Stimulated activated CD4-positive, alpha-beta T cell treated with anti-CD3 and anti-CD28 coated beads, Interleukin-2, amount 100 ng/mL, for 4 hours (primary cell): ENCODE measurements around the gene APBA2.

Source experiments
- DNase-seq: peaks from one replicate; pipeline ENCODE4 v3.0.0-alpha.2; 2020; ENCODE audit warnings: low read depth

The APBA2 gene

DNA sequence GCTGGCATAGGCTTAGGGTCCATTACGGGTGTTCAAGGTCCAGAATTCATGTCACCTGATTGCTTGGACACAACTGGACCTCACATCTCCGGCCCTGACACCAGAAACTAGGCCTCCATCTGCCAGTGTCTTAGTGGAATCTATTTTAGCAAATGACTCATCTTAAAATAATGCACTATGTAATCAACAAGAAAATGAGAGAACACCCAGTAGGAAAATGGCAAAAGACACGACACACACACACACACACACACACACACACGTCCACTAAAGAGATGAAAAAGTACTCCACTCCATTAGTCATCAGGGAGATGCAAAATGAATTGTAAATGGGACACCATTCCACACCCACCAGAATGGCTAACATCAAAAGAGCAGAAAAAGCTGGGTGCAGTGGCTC lies 11.2 kb downstream of the APBA2 start:
- DNase-seq = no peak

DNA sequence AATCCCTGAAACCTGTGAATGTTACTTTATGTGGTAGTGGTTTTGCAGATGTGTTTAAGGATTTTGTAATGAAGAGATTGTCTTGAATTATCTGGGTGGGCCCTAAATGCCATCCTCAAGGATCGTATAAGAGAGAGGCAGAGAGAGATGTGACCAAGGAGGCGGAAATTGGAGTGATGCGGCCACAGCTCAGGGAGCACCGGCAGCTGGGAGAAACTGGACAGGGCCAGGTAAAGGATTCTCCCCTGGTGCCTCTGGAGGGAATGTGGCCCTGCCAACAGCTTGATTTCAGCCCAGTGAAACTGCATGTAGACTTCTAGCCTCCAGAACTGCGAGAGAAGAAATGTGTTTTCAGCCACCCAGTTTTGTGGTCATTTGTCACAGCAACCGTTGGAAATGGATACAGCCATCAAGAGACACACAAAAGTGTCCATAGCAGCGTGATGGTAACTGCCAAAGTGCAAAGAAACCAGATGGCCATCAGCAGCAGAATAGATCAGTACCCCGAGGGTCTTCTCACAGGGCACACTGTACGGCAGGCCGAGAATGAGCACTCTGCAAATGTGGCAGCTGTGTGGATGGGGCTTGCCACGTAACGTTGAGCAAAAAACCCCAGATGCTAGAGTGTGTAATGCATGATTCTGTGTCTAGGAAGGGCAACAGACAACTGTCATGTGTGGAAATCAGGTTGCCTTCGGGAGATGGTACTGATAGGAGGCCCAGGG lies 12.2 kb downstream of the APBA2 start:
- no peak for DNase-seq

DNA sequence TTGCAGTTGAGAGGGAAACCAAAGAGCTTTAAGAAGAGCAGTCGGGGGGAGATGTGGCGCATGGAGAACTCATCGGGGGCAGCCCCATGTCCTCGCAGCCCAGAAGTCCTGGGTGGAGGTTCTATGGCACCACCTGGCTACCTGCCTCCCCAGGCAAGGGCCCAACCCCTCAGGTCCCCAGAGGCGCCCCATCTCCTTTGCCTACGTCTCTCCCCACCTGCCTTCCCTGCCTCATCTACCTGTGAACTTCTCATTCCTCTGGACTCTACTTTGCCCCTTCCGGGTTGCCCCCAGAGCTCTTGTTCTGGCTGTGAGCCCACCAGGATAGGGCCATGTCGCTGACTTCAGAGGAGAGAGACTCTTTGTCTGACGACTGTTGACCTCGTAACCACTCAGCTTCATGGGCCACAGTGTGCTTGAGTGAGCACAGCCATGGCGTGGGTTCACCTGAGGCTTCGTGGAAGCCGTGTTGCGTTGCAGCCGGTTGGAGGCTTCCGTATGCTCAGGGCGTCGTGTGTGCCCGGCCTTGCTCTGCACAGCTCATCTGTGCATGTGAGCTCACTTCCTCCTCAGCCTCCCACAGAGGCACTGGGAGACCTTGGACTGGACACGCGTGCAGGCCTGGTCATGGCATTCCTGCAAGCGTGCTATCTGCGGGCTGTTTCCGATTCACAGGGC lies 13.4 kb downstream of the APBA2 start:
- DNase-seq = no peak

DNA sequence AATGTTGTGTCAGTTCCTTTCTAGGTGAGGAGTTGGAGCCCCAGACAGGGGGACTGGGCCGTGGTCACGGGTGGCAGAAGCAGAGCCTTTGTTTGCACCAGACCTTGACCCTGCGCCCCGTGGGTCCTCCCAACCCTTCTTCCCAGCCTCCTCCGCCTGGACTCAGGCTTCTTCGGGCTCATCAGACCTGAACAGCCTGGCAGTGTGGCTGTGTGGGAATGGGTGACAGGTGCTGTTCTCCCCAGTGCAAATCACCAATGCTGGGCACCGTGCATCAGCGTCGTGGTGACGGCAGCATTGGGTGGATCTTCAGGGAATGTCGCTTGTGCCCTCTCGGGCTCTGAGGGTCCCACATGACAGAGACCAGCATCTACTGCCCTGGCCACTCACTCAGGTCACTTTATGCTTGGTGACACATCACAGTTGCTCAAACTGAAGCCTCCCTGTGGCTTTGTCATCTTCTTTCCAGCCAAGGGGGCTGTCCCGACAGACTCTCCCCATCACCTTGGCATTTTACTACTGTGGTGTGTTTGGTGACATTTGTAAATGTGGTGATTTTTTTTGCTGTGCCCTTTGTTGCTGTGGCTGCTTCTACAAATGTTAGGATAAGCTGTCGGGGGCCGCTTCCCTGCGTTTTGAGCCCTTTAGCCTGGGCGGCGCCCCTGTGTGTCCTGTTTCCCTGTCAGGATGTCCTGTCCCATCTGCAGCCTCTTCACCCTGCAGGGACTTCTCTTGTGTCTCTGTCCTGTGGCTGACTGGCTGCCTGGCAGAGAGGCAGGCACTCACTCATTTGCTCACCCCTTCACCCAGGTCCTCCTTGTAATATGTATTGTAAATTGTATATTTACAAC lies 14.5 kb downstream of the APBA2 start:
- DNase-seq = no peak

DNA sequence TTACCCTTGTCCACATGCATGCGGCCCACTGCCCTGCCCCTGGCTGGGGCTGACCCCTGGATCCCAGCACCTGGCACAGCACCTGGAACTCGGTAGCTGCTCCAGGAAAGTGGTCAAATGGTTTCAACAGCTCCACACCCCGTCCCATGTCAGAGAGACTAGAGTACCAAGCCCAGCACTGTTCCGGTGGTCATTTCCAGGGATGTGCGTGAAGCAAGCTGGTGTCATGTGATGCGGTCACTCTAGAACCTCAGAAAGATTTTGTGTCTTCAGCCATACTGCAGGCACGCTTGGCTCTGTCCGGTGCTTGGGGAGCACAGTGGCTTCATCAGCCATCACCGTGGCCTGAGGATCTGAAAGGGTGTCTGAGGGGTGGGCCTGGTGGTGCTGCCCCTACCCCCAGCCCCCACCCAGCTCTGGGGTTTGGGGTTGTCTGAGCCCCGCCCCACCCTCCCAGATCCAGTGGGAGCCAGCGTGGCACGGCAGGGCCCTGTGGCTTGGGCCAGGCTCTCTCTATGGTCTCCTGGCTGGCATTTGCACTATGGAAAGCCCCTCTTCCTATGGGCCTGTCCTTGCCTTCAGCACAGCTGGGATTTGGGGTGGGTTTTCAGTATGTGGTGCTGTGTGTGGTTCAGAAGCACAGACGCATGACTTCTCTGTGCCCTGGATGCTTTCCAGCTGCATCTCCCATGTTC lies 15.3 kb downstream of the APBA2 start:
- DNase-seq = no peak

DNA sequence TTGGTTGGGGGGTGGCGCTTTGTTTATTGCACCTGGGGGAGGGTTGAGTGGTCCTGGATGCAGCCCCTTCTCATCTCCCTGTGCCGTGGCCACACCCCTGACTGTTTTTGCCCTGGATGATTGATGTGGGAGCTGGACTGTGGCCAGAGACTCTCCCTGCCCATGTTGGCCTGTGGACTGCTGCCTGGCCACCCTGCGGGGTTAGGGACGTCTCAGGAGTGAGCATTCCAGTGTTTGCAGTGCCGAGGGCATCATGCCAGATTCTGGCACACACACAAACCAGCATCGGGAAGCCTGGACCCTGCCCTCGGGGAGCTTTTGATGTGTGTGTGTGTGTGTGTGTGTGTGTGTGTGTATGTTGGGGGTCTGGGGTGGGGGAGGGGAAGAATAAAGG lies 15.8 kb downstream of the APBA2 start:
- DNase-seq = no peak

DNA sequence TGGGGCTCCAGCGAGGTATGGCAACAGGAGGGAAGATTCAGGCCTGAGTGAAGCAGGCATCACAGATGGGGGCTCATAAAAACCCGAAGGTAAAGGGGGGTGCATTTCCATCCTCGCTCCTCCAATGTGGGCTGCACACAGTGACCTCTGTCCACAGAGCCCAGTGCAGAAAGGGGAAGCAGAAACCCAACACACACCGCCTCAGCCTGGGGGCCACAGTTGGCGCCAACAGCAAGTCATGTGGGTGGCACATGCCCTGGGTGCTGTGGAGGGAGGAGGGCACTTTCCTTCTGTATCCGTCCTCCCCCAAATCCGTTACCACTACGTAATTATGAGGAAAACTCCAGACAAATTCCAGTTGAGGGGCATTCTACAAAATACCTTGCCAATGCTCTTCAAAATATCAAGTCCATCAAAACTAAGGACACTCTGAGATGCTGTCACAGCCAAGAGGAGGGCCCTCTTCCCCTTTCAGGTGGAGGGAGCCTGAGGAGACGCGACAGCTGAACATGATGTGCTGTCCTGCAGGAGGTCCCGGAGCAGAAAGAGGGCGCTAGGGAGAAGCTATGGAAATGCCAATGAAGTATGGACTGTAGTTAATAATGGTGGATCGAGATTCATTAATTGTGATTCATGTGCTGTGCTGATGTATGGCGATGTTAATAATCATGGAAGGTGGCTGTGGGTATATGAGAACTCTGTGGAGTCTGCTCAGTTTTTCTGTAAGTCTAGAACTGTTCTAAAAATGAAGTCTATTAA lies 16.4 kb downstream of the APBA2 start:
- no peak for DNase-seq

DNA sequence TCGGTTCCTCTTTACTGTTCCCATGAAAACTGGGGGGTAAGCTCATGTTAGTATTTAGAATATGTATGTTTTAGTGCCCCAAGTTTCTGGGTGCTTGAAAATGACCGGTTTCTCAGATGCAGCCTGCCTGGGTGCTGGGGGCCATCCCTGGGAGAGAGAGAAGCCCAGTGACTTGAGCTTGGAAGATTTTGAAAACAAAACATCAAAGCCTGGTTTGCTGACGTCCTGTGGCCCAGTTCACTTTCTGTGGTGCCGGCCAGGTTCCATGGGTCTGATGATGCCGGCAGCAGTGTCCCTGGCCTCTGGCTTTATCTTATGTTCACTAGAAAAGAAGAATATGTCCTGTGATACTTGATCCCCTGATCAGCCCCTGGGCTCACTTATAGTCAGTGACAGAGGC lies 17.1 kb downstream of the APBA2 start:
- DNase-seq = no peak

DNA sequence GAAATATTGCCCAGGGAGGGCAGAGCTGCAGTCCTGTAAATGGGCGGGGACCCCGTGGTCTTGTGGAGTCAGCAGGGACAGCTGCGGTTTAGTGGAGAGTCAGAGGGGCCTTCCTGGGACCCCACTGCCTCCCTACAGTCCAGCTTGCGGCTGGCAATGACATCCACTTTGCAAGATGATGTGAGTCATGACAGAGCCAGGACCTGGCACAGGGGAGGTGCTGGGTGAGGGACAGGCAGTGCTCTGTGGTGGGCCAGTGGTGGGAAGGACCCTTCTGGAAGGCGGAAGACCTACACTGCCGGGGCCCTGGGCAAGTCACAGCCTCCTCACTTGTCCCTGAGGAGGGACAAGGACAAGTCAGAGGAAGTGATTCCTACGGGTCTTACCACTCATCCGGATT lies 17.8 kb downstream of the APBA2 start:
- no peak for DNase-seq

DNA sequence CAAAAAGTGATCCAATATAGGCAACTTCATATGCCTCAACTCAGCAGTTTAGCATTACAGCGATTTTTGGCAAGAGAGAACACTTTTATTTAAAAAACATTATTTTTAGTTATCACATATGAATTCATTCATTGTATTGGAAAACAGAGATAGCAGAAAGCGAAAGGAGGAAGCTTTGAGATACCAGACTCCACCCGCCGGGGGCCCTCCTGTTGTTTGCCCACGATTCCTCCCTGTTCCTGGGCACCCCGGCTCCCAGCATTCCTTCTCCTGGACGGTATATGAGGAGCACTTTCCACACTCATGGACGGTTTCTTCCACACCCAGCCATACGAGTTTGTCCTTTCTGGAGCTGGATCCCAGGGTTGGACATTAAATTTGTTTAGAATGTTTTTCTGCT lies 18.2 kb downstream of the APBA2 start:
- DNase-seq = no peak

DNA sequence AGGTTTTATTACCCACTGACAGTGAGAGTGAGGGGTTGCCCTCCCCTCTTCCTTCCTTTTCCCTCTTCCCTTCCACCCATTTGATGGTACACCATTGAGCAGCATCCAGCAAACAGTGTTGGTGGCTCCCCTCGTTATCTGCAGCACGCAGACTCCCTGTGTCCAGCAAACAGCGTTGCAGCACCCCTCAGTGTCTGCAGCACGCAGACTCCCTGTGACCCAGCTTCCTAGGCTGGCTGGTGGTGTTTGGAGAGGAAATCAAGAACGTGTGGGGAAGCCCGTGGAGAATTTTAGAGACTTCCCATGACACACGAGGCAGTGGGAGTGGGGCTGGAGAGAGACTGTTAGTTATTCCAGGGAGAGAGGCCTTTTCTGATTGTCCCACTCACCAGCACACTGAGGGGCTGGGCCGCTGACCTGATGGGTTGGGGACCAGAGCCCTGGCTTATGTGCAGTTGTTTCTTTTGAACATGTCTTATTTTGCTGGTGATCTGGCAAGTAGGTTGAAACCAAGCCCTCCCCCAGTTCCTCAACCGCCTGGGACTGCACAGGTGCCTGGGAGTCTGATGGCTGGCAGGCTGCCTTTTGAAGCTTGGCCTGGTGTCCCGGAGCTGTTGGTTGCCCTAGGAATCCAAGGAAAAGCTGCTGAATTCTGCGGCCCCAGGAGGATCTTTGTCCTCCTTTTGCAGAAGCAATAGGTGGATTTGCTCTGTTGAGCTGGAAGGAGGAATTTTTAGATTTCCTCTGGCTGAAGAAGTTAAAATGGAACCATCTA lies 19.0 kb downstream of the APBA2 start:
- DNase-seq = no peak

DNA sequence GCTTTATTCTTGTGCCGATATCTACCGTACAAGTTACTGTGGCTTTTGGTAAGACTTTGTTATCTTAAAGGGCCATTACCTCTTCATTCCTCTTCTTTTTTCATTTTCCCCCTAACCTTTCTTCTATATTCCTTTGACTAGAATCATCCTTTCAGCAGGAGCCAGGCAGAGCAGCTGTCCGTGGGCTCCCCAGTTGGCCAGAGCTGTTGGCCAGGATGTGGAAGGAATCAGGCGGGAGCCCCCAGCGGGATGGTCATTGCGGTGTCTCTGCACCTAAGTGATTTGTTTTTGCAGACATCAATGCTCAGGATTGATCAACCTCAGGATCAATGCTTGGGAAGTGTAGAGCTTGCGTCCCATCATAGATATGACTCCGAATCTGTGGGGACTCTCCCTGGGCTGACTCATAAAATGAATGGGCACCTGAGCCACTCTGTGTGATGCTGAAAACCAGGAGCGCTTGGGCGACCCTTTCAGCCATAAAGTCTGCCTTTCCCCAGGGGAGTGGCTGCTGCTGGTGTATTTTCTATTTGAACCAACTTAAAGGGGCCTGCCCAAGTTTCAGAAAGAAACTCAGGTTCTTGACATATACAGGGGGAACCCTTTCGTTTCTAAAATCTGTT lies 21.7 kb downstream of the APBA2 start:
- DNase-seq = no peak

DNA sequence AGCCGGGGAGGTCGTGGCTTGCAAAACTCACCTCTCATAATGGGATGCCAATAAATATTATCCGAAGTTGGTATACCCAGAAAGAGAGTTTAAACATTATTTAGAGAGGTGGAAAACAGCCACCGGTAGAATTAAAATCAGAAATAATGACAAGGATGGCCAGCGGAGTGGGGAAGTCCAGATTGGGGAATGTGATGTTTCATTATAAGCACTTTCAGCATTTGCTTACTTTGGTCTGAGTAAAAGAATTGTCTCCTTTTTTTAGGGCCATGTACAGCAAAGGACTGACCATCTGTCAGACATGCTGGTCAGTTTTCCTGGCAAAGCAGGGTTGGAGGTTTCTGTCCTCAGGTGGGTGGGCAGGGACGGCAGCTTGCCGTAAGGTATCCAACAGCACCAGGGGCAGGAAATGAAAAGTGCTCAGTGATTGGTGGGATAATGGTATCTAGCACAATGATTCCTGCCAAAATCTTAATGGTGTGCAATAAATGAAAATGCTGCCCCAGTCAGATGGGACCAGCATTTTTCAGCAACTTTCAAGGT lies 24.3 kb downstream of the APBA2 start:
- no peak for DNase-seq

DNA sequence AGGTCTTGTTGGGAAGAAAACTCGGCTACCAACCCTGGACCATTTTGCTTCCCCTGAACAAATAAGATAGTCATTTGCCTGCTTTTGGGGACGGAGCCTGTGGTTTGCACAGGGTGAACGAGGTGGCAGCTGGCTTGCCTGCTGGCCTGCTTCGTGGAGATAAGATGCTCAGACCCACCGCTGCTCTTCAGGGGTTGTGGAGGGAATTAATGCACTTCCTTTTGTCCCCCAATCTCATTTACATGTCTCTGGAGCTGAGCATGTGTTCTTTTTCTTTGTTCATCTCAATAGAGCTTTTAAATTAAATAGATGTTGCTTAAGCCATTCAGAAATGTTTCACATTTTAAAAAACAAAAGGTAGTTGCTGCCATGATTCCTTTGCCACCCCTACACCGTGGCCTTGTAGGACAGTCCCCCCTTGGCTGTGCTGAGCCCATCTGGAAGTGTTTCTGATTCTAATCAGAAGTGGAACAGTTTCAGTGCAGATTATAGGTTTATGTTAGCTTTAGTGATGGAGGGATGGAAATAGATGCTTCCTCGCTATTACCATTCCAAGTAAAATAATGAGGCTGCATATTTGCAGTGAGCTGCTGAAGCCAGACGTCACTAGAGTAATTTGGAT lies 25.6 kb downstream of the APBA2 start:
- no peak for DNase-seq

DNA sequence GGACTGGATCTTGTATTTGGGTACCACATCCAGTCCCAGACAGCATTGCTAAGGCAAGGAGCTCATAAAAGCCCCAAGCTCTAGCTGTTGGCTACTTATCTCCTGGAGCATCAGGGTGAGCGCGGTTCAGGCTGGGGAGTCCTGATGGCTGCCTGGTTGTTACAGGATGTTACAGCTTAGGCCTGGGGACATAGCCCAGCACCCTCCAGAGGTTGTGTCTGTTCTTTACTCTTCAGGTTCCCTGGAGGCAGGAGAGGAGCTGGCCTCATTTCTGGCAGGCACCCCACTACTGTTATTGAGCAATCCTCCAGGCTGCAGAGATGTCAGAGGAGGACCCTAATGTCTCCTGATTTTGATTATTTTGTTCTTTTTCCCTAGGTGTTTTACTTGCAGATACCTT lies 26.6 kb downstream of the APBA2 start:
- no peak for DNase-seq

DNA sequence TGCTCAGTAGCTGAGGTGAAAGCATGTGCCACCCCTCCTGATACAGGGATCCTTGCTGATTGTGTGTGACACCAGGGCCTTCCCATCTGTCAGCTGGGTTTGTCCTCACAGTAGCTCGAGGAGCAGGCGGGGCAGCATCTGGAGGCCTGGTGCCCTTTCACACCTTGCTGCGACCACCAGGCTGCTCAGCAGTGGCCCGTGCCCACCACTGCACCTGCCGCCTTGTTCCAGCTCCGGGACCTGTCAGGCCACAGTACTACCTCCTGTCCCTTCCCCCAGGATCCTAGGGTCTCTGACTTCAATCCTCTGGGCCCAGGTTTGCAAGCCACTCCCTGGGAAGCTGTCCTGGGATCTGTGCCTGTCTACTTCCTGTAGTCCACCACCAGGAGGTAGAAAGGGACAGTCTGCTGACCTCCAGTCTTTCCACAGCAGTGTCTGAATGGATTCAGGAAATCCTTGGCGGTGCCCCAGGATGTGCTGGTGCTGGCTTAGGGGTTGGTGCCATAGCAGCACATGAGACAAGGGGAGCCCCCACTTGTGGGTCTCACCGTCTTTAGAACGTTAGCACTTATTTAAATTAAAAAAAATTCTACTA lies 27.5 kb downstream of the APBA2 start:
- DNase-seq = no peak

DNA sequence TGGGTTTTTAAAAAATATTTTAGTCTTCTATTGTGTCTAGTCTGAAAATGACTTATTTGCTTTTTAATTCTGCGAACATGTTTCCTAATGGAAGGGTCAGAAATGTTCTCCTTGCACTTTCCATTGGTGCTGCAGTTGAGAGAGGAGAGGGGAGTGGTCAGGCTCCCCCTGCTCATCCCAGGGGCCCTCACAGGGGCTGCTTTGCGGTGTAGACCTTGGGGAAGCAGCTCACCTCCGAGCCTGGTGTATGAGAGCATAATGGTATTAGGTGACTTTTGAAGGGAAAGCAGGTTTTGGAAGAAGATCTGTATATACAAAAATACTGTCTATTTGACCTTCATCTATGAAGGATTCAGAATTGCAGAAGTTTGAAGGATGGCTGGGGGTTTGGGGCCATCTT lies 28.3 kb downstream of the APBA2 start:
- no peak for DNase-seq

DNA sequence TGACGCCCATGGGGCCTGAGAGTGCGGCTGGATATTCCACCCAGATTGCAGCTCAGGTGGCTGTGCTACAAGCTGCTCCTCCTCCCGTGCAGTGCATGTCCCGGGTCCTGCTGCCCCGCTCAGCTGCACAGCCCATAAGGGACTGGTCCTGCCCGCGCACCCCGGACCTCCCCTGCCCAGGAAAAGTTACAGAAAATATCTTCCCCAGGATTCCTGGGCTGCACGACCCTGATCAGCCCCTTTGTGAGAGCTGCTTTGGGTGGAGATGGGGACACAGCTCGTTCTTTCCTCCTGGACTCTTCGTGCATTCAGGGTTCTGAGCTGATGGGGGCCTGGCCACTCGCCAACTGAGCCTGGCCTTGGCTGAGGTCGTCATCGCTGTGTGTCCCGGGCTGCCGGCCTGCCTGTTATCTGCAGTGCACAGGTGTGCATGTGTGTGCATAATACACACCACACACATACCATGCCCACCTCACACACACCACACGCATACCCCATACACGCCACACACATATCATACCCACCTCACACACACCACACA lies 28.8 kb downstream of the APBA2 start:
- DNase-seq = no peak
